GM19463 (cell line): ENCODE results near the gene FOXS1.

Source experiments
- ATAC-seq: cut with Tn5 transposase; IDR thresholded peaks from one replicate; pipeline ENCODE4 v1.9.1; 2021; ENCODE audit warnings: mild to moderate bottlenecking, moderate library complexity; ENCODE audit not compliant: unreplicated experiment

Gene FOXS1

DNA sequence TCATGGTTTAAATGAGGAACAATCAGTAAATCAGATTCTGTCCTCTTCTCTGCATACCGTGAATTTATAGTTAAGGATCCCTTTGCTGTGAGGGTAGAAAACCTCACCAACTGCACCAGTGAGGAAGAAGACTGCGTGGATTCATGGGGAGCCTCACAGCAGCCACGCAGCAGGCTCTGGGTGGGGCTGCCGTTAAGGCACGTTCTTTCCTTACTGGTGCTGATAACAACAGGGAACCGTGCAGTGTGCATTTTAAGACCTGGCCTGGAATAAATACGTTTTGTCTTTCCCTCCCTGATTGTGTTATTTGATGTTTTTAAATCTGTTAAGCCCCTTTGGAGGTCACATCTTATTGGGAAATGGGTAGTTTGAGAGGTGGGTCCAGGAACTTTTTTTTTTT, 43.9 kb downstream of the FOXS1 start:
- no peak for ATAC-seq

DNA sequence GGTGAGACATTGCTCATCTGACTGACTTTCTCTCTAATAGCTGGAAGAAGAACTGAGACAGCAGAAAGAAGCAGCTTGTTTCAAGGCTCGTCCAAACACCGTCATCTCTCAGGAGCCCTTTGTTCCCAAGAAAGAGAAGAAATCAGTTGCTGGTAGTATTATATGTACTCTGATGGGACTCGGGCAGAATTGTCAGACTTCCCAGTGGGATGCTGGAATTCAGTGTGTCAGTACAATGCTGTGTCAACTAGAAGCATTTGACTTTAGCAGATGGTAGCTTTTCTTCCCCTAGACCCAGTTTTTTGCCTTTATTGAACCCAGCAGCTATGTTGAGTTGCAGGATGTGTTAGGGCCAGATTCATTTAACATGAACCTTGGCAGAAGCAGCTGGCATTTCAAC, 48.0 kb downstream of the FOXS1 start:
- no peak for ATAC-seq
